Activated T-helper 1 cell treated with Interleukin-2 at 50 U/mL for 16 hours (primary cell): Measurements from ENCODE around the gene CCDC190.
"Not testable (repeated sequence)": the region's sequence is repeated elsewhere in the genome, so short reads cannot be mapped to it uniquely, and the experiment has no call there.

Experiments
- DNase-seq: peaks from one replicate; pipeline ENCODE4 v3.0.0-alpha.2; 2020; ENCODE audit warnings: low read depth

The CCDC190 gene

GRCh38 chr1:162832470-162832869 lies 28.5 kb downstream of the CCDC190 start:
- no peak for DNase-seq

DNA sequence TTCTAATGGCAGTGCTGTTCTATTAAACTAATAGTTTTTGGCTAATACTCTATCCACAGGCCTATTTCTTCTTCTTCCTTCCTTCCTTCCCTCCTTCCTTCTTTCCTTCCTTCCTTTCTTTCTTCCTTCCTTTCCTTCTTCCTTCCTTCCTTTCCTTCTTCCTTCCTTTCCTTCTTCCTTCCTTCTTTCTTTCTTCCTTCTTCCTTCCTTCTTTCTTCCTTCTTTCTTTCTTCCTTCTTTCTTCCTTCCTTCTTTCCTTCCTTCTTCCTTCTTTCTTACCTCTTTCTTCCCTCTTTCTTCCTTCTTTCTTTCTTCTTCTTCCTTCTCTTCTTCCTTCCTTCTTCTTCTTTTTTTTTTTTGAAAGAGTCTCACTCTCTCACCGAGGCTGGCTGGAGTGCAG lies 31.7 kb downstream of the CCDC190 start:
- no peak for DNase-seq

DNA sequence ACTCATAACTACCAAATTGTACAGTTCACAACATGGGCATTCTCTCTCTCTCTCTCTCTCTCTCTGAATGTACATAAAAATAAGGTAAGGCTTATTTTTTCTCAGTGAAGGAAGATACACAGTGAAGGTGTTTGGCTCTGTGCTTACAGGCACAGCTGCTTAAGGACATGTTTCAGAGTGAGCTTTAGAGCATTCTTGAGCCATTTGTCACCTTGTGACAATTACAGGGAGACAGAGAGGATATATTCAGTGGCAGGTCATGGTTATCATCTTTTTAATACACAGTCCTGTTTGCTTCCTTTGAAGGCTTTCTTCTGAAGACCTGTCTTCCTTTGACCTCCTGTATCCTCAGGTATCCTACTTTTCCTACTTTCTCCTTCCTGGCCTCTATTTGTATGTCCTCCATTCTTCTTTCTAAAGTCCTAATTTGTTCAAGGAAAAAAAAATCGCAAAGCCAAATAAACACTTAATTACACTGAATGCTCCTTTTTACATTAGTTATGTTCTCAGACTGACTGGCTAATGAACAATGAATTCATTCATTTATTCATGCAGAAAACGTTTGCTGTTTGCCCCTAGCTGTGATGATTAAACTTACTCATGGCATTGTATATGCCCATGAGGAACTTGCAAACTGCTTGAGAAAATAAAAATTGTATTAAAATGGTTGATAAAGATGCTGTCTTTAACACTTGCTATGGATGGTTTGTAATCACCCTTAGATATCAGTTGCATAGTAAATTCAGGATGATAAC lies 37.0 kb downstream of the CCDC190 start:
- no peak for DNase-seq

- DNase-seq = no peak
Measured at GRCh38 chr1:162823231-162823630, 37.7 kb downstream of the CCDC190 start.

GRCh38 chr1:162822391-162823200 lies 38.4 kb downstream of the CCDC190 start:
- no peak for DNase-seq

DNA sequence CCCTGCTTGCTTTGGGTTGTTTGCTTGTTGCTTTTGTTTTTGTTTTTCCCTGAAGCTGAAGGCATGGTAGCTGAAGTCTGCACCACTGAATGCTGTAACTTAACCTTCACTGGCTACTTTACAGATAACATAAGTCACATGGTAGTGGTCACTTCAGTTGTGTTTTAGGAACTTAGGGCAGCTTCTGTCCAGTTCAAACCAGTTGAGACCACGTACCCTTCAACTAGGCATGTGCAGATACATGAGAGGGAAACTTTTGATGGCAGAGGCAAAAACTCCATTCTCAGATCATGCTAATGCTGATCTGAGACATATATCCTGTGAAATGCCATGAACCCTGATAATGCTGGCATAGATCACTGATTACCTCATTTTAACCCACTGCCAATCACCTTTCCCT lies 42.3 kb downstream of the CCDC190 start:
- DNase-seq = not testable (repeated sequence)

GRCh38 chr1:162818136-162818535 lies 42.8 kb downstream of the CCDC190 start:
- DNase-seq = not testable (repeated sequence)

DNA sequence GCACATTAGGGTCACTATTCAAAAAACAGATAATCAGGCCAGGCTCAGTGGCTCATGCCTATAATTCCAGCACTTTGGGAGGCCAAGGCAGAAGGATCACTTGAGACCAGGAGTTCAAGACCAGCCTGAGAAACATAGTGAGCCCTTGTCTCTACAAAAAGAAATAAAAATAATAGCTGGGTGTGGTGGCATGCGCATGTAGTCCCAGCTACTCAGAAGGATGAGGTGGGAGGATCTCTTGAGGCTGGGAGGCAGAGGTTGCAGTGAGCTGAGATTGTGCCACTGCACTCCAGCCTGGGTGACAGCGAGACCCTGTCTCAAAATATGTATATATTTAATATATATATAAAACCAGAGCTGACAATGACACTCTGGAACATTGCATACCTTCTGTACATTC lies 48.6 kb downstream of the CCDC190 start:
- not testable (repeated sequence) for DNase-seq

DNA sequence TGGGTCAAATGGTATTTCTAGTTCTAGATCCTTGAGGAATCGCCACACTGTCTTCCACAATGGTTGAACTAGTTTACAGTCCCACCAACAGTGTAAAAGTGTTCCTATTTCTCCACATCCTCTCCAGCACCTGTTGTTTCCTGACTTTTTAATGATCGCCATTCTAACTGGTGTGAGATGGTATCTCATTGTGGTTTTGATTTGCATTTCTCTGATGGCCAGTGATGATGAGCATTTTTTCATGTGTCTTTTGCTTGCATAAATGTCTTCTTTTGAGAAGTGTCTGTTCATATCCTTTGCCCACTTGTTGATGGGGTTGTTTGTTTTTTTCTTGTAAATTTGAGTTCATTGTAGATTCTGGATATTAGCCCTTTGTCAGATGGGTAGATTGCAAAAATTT lies 53.5 kb downstream of the CCDC190 start:
- DNase-seq = not testable (repeated sequence)
